HG03064 (cell line): Measurements from ENCODE around the gene SUPT20H.
"Not testable (repeated sequence)": the region's sequence is repeated elsewhere in the genome, so short reads cannot be mapped to it uniquely, and the experiment has no call there.

Source experiments
- ATAC-seq: cut with Tn5 transposase; IDR thresholded peaks from one replicate; pipeline ENCODE4 v1.9.1; 2021; ENCODE audit warnings: low read depth; ENCODE audit not compliant: unreplicated experiment

Gene SUPT20H

GRCh38 chr13:37070145-37070695, 10.7 kb upstream of the SUPT20H start:
- ATAC-seq, result no peak

- ATAC-seq, result no peak
Observed at GRCh38 chr13:37069597-37070103, 10.2 kb upstream of the SUPT20H start.

- ATAC-seq, result no peak
Observed at GRCh38 chr13:37068962-37069361, 9.5 kb upstream of the SUPT20H start.

GRCh38 chr13:37067874-37068273, 8.4 kb upstream of the SUPT20H start:
- peak; percentile 57 for ATAC-seq

GRCh38 chr13:37065890-37066526, 6.5 kb upstream of the SUPT20H start:
- ATAC-seq, result no peak

GRCh38 chr13:37059848-37060192, 332 bp upstream of the SUPT20H start:
- ATAC-seq, result peak; percentile 23

GRCh38 chr13:37056228-37056627, 3.3 kb downstream of the SUPT20H start:
- not testable (repeated sequence) for ATAC-seq

GRCh38 chr13:37053111-37053510, 6.4 kb downstream of the SUPT20H start:
- not testable (repeated sequence) for ATAC-seq

GRCh38 chr13:37049810-37050209, 9.7 kb downstream of the SUPT20H start:
- no peak for ATAC-seq

- no peak for ATAC-seq
Observed at GRCh38 chr13:37047846-37048245, 11.6 kb downstream of the SUPT20H start.

- ATAC-seq, result no peak
Observed at GRCh38 chr13:37047032-37047431, 12.5 kb downstream of the SUPT20H start.

GRCh38 chr13:37046062-37046461, 13.4 kb downstream of the SUPT20H start:
- ATAC-seq, result no peak

- no peak for ATAC-seq
Observed at GRCh38 chr13:37040789-37041188, 18.7 kb downstream of the SUPT20H start.

GRCh38 chr13:37039896-37040295, 19.6 kb downstream of the SUPT20H start:
- no peak for ATAC-seq

GRCh38 chr13:37037241-37037640, 22.2 kb downstream of the SUPT20H start:
- no peak for ATAC-seq

GRCh38 chr13:37029617-37030016, 29.9 kb downstream of the SUPT20H start:
- no peak for ATAC-seq

GRCh38 chr13:37027639-37028038, 31.8 kb downstream of the SUPT20H start:
- no peak for ATAC-seq

- ATAC-seq, result no peak
Observed at GRCh38 chr13:37026771-37027170, 32.7 kb downstream of the SUPT20H start.

GRCh38 chr13:37023871-37024270, 35.6 kb downstream of the SUPT20H start:
- ATAC-seq, result no peak

- no peak for ATAC-seq
Observed at GRCh38 chr13:37014609-37015008, 44.9 kb downstream of the SUPT20H start.

GRCh38 chr13:37011788-37012187, 47.7 kb downstream of the SUPT20H start:
- ATAC-seq, result no peak

GRCh38 chr13:37011002-37011401, 48.5 kb downstream of the SUPT20H start:
- ATAC-seq, result no peak
